ENCODE results near the gene HESX1. TPM values are rescaled to one million over a fixed set of nuclear protein-coding genes. Genes with fewer than 3 reads are reported as not detected.

Gene HESX1
- total and polyA plus RNA-seq, 12 donors: 0.79 to 3.7 (median 1.5) TPM; not detected in 1

DNA sequence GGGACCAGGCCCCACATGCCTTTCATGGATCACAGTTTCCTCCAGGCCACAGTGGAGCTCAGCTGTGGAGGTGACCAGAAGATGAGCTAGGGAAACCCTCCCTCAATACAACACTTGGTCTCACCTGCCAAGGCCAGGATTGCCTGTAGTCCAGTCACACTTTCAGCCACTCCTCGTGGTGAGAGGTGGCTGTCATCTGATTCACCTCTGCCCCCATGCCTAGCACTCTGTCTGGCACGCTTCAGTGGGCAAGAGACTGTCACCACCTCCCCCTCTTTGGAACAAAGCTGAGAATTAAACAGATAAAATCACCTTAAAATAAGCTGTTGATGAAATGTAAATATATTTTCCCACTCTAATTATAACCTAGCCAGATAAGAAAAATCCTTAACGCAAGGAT lies 30.7 kb downstream of the HESX1 start:
- TF ChIP-seq POLR2A (IDR thresholded peaks at IDR 0.05): no peak
- TF ChIP-seq, protein P1, sequence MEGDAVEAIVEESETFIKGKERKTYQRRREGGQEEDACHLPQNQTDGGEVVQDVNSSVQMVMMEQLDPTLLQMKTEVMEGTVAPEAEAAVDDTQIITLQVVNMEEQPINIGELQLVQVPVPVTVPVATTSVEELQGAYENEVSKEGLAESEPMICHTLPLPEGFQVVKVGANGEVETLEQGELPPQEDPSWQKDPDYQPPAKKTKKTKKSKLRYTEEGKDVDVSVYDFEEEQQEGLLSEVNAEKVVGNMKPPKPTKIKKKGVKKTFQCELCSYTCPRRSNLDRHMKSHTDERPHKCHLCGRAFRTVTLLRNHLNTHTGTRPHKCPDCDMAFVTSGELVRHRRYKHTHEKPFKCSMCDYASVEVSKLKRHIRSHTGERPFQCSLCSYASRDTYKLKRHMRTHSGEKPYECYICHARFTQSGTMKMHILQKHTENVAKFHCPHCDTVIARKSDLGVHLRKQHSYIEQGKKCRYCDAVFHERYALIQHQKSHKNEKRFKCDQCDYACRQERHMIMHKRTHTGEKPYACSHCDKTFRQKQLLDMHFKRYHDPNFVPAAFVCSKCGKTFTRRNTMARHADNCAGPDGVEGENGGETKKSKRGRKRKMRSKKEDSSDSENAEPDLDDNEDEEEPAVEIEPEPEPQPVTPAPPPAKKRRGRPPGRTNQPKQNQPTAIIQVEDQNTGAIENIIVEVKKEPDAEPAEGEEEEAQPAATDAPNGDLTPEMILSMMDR (IDR thresholded peaks at IDR 0.05): no peak
- Histone ChIP-seq H3K27ac (no peak overlapping the region), H3K27me3 (no peaks in the 10 kb centered on the region), H3K36me3 (replicated peaks in 1 of 2) (no peaks in the 10 kb centered on the region), H3K4me1 (replicated peaks in 1 of 2) (peaks cover 3 to 8% of the 10 kb centered on the region in 2 donors), H3K9me3 (replicated peaks in 1 of 3) (no peaks in the 10 kb centered on the region), H3K4me3 (no peak overlapping the region)
- no peak for DNase-seq
- intact Hi-C loops (cut with DNase I): no loop called here
- 56 to 74% (median 68%) methylated on average over 2 to 3 of the region's 3 CpGs for WGBS, 4 donors

DNA sequence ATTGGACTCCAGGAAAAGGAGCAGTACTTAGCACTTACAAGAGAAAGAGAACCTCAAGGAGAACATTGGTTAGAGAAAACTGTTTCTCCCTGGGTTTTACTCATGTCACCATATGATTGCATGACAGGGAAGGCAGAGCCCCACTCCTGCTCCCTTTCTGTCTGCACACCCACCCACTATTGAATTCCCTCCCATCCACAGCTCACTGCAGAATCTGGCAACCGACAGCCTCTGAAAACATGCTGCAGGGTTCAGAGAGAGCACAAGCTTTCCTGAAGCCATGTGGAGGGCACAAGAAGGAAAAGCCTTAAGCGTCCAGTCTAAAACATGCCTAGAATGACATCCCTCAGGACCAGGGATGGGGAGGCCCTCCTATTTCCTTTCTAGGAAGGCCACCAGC lies 31.6 kb downstream of the HESX1 start:
- DNase-seq: no peak
- no peaks in the 10 kb centered on the region for H3K27me3 ChIP-seq
- H3K36me3 ChIP-seq (replicated peaks in 1 of 2): no peaks in the 10 kb centered on the region
- WGBS, 4 donors: 33 to 66% (median 56%) methylated on average over 1 to 2 of the region's 2 CpGs
- TF ChIP-seq POLR2A (IDR thresholded peaks at IDR 0.05): no peak
- TF ChIP-seq, protein P1 (IDR thresholded peaks at IDR 0.05): no peak
- H3K4me3 ChIP-seq: no peak overlapping the region
- intact Hi-C loops (cut with DNase I): no loop called here
- H3K27ac ChIP-seq: no peak overlapping the region
- peaks cover 3 to 11% of the 10 kb centered on the region in 2 donors for H3K4me1 ChIP-seq (replicated peaks in 1 of 2)
- no peaks in the 10 kb centered on the region for H3K9me3 ChIP-seq (replicated peaks in 1 of 3)

DNA sequence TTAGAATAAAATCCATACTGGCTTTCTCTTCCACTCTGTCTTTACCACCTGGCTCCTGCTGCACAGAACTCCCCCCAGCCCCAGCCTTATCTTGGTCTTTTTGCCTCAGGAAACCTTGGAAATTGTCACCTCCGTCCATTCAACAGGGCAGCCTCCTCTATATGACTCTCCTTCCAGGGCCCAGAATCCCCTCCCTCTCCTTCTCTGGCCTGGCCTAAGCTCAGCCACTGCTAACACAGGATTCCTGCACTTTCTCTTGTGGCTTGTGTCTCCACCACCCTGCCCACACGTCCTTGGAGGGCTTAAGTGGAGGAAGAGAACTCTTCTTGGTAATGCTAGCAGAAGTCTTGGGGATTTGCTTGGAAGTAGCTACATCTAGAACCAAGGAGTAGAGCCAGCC lies 33.1 kb downstream of the HESX1 start:
- H3K27me3 ChIP-seq: no peaks in the 10 kb centered on the region
- no peak overlapping the region for H3K4me3 ChIP-seq
- no peaks in the 10 kb centered on the region for H3K36me3 ChIP-seq (replicated peaks in 1 of 2)
- no peak for TF ChIP-seq POLR2A (IDR thresholded peaks at IDR 0.05)
- TF ChIP-seq, protein P1 (IDR thresholded peaks at IDR 0.05): no peak
- 35 to 52% (median 46%) methylated on average over 2 of the region's 2 CpGs for WGBS, 4 donors
- peaks cover 3 to 11% of the 10 kb centered on the region in 2 donors for H3K4me1 ChIP-seq (replicated peaks in 1 of 2)
- intact Hi-C loops (cut with DNase I): no loop called here
- no peak overlapping the region for H3K27ac ChIP-seq
- DNase-seq: peak in 1 of 7 donors; percentile 29
- no peaks in the 10 kb centered on the region for H3K9me3 ChIP-seq (replicated peaks in 1 of 3)

DNA sequence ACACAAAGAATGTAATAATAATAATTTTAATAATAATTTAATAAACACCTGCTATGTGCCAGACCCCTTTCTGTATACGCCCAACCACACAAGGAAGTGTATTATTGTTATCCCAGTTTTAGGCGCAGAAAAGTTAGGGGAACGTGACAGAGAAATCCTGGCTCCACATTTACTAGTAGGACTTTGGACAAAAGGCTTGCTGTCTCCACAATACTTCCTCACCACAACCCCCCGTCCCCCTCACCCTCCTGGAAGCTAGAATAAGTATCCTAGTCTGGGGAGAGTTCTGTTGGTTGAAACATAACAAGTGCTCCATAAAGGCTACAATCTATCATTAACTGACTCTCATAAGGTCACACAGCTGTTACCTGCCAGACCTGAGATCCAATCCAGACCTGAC lies 34.1 kb downstream of the HESX1 start:
- no peak overlapping the region for H3K4me3 ChIP-seq
- no peak overlapping the region for H3K27ac ChIP-seq
- H3K36me3 ChIP-seq (replicated peaks in 1 of 2): no peaks in the 10 kb centered on the region
- DNase-seq: peak in 1 of 7 donors; percentile 25
- H3K9me3 ChIP-seq (replicated peaks in 1 of 3): no peaks in the 10 kb centered on the region
- intact Hi-C loops (cut with DNase I): no loop called here
- H3K4me1 ChIP-seq (replicated peaks in 1 of 2): peaks cover 3 to 11% of the 10 kb centered on the region in 2 donors
- TF ChIP-seq, protein P1 (IDR thresholded peaks at IDR 0.05): no peak
- no peak for TF ChIP-seq POLR2A (IDR thresholded peaks at IDR 0.05)
- no peaks in the 10 kb centered on the region for H3K27me3 ChIP-seq
- 19 to 29% (median 26%) methylated on average over 4 of the region's 4 CpGs for WGBS, 4 donors

Data from adrenal gland (tissue), 12 donors.